Skeletal muscle satellite cell (primary cell): ENCODE results near the gene LRFN5.

Experiments
- H3K27me3 ChIP-seq: 2 replicates; pipeline ENCODE4 v1.7.0; 2013; ENCODE audit warnings: low read length; ENCODE audit not compliant: control insufficient read depth, insufficient read depth
- H3K36me3 ChIP-seq: 2 replicates; pipeline ENCODE4 v1.7.0; 2013; ENCODE audit warnings: mild to moderate bottlenecking, control low read depth, low read length; ENCODE audit not compliant: insufficient read depth
- H3K4me1 ChIP-seq: 2 replicates; pipeline ENCODE4 v1.7.0; 2013; ENCODE audit warnings: low read length; ENCODE audit not compliant: control insufficient read depth, insufficient read depth
- H3K4me2 ChIP-seq: 2 replicates; pipeline ENCODE4 v1.7.0; 2013; ENCODE audit warnings: mild to moderate bottlenecking, low read length
- H3K4me3 ChIP-seq: 2 replicates; pipeline ENCODE4 v1.7.0; 2013; ENCODE audit warnings: low read length
- H3K9ac ChIP-seq: 2 replicates; pipeline ENCODE4 v1.7.0; 2013; ENCODE audit warnings: mild to moderate bottlenecking, low read depth, low read length, moderate library complexity
- H3K9me3 ChIP-seq: replicated peaks from 2 replicates; pipeline ENCODE4 v1.7.0; 2013; ENCODE audit warnings: mild to moderate bottlenecking, control low read depth, low read length

Gene LRFN5

DNA sequence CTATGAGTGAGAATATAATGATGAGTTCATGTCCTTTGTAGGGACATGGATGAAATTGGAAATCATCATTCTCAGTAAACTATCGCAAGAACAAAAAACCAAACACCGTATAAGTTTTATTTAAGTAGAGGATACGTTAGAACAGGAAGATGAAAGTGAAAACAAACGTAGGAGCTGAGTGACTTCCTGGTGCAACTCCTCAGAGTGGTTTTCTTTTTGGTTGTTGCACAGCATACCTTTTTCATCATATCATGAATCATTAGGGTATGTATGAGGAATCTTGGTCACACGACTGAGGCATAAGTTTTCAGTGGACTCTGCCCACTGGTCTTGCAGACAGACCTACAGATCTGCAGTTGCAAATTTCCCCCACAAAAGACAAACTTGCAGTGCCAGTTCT lies 199.0 kb downstream of the LRFN5 start:
- Histone ChIP-seq H3K27me3 (no peaks in the 10 kb centered on the region), H3K4me1 (no peaks in the 10 kb centered on the region), H3K4me3 (no peak overlapping the region), H3K4me2 (no peak overlapping the region), H3K9ac (no peak overlapping the region), H3K9me3 (no peaks in the 10 kb centered on the region), H3K36me3 (no peaks in the 10 kb centered on the region)

- H3K9me3 ChIP-seq: no peaks in the 10 kb centered on the region
- no peak overlapping the region for H3K4me2 ChIP-seq
- H3K4me3 ChIP-seq: no peak overlapping the region
- no peaks in the 10 kb centered on the region for H3K36me3 ChIP-seq
- no peaks in the 10 kb centered on the region for H3K27me3 ChIP-seq
- no peak overlapping the region for H3K9ac ChIP-seq
- no peaks in the 10 kb centered on the region for H3K4me1 ChIP-seq
Measured at GRCh38 chr14:41806366-41806975, 199.8 kb downstream of the LRFN5 start.

GRCh38 chr14:41810362-41810761 lies 203.7 kb downstream of the LRFN5 start:
- Histone ChIP-seq H3K4me2 (no peak overlapping the region), H3K9me3 (no peaks in the 10 kb centered on the region), H3K36me3 (no peaks in the 10 kb centered on the region), H3K4me3 (no peak overlapping the region), H3K9ac (no peak overlapping the region), H3K4me1 (no peaks in the 10 kb centered on the region), H3K27me3 (no peaks in the 10 kb centered on the region)

DNA sequence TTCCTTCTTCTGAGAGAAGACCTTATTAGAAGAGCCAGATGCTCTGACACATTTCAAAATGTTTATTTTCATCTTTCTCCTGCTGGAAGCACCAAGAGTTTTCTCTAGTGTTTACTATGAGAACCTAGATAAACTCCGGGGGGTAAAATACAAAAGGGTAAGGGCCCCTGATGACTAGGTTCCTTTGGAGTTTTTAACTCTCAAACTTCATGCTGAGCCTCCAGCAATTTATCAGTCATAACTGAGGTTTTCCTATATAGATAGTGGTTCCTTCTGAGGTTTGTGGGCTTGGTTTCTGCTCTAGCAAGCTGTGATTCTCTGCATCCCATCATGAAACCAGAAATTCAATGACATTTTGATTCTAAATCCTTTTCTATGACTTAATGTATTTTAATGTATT lies 210.9 kb downstream of the LRFN5 start:
- Histone ChIP-seq H3K9ac (no peak overlapping the region), H3K4me3 (no peak overlapping the region), H3K9me3 (no peaks in the 10 kb centered on the region), H3K27me3 (no peaks in the 10 kb centered on the region), H3K4me1 (no peaks in the 10 kb centered on the region), H3K4me2 (no peak overlapping the region), H3K36me3 (no peaks in the 10 kb centered on the region)

- Histone ChIP-seq H3K4me1 (no peaks in the 10 kb centered on the region), H3K9ac (no peak overlapping the region), H3K36me3 (no peaks in the 10 kb centered on the region), H3K4me3 (no peak overlapping the region), H3K27me3 (no peaks in the 10 kb centered on the region), H3K9me3 (peaks cover 13% of the 10 kb centered on the region), H3K4me2 (no peak overlapping the region)
Measured at GRCh38 chr14:41824441-41824840, 217.8 kb downstream of the LRFN5 start.

- Histone ChIP-seq H3K9ac (no peak overlapping the region), H3K4me1 (no peaks in the 10 kb centered on the region), H3K36me3 (no peaks in the 10 kb centered on the region), H3K27me3 (no peaks in the 10 kb centered on the region), H3K4me3 (no peak overlapping the region), H3K4me2 (no peak overlapping the region), H3K9me3 (peaks cover 13% of the 10 kb centered on the region)
Measured at GRCh38 chr14:41825622-41826021, 218.9 kb downstream of the LRFN5 start.

DNA sequence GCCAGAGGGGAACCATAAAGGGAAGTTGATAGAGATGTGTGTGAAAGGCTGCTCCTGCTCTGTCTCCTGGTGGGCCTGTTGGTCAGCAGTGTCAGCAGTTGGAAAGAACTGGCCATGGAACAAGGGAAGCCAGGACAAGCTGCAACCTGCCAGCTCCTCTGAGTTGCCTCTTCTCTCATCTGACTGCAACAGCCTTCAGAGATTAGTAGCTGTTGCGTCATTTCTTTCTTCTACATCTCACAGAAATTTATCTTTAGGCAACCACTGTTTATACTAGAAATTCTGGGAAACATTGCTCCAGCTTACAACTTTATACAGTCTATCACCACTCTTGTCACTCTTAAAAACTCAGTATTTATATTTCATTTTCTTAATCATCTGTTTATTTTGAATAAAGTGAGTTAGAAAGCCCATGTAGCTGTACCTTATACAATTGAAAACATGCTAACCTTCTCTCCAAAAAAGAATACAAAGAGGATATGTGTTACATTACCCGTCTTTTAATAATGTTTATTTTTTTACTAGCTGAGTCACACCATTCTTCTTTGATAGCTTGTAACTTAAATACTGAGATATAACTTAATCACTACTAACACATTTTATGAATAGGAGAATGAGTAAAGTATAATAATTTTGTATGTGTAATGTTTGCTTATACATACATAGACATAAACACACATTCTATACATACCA lies 224.2 kb downstream of the LRFN5 start:
- Histone ChIP-seq H3K4me2 (no peak overlapping the region), H3K36me3 (no peaks in the 10 kb centered on the region), H3K4me1 (no peaks in the 10 kb centered on the region), H3K4me3 (no peak overlapping the region), H3K9ac (no peak overlapping the region), H3K9me3 (no peaks in the 10 kb centered on the region), H3K27me3 (no peaks in the 10 kb centered on the region)

DNA sequence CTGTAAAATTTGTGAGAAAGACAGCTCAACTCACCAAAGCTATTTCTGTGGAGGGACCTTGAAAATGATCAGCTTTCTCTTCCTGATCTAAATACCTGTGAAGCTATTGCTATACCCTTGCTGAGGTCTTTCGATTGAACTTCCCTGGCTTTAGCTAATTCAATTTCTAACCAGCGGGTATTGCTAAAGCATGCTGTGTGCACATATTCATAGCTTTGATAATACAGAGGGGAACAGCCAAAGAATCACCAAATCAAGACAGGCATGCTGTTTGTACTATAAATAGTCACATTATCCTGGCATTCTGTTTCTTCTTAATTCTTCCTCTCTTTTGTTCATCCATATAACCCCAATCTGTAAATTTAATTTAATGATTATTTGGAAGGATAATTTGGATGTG lies 233.0 kb downstream of the LRFN5 start:
- Histone ChIP-seq H3K36me3 (no peaks in the 10 kb centered on the region), H3K4me1 (no peaks in the 10 kb centered on the region), H3K9me3 (no peaks in the 10 kb centered on the region), H3K4me3 (no peak overlapping the region), H3K9ac (no peak overlapping the region), H3K4me2 (no peak overlapping the region), H3K27me3 (no peaks in the 10 kb centered on the region)

- H3K36me3 ChIP-seq: no peaks in the 10 kb centered on the region
- no peak overlapping the region for H3K4me3 ChIP-seq
- H3K4me2 ChIP-seq: no peak overlapping the region
- no peaks in the 10 kb centered on the region for H3K9me3 ChIP-seq
- H3K4me1 ChIP-seq: no peaks in the 10 kb centered on the region
- no peak overlapping the region for H3K9ac ChIP-seq
- H3K27me3 ChIP-seq: no peaks in the 10 kb centered on the region
Measured at GRCh38 chr14:41859336-41859735, 252.7 kb downstream of the LRFN5 start.

DNA sequence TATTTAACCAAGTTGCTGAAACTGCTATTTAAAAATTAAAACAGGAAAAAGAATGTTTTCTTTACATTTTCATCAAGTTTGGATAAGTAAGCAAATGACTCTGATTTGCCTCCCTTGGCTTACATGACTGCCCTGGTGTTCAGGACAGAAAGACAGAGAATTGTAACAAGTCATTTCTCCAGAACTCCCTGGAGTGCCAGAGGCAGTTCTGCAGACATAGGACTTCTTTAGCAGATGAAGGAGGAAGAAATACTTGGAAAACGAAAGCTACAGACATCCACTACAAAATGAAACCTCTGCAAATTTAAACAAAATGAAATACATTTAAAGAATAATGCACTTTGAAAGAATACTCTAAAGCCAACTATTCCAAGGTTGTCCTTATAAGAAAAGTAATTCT lies 253.9 kb downstream of the LRFN5 start:
- Histone ChIP-seq H3K4me3 (no peak overlapping the region), H3K9me3 (no peaks in the 10 kb centered on the region), H3K4me1 (no peaks in the 10 kb centered on the region), H3K4me2 (no peak overlapping the region), H3K9ac (no peak overlapping the region), H3K27me3 (no peaks in the 10 kb centered on the region), H3K36me3 (no peaks in the 10 kb centered on the region)

GRCh38 chr14:41865894-41866293 lies 259.2 kb downstream of the LRFN5 start:
- H3K9me3 ChIP-seq: peaks cover 4% of the 10 kb centered on the region
- no peaks in the 10 kb centered on the region for H3K36me3 ChIP-seq
- H3K4me3 ChIP-seq: no peak overlapping the region
- no peaks in the 10 kb centered on the region for H3K27me3 ChIP-seq
- no peak overlapping the region for H3K4me2 ChIP-seq
- H3K4me1 ChIP-seq: no peaks in the 10 kb centered on the region
- H3K9ac ChIP-seq: no peak overlapping the region

DNA sequence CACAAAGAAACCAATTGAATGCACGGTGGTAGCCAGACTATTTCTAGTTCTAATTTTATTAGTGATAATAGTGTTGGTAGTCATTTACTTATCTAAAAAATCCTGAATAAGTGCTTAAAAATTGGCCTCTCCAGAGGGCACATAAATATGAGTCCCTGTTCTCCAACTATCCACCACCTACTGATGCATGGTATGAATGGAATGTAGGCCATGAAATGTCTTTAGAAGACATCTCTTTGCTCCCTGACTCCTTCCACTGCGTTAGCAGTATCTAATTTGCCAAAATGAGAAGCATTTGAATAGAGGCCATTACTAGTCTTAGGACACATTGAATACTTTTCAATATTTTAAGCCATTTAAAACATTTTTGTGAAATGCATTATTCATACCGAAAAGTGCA lies 261.7 kb downstream of the LRFN5 start:
- no peaks in the 10 kb centered on the region for H3K27me3 ChIP-seq
- H3K36me3 ChIP-seq: no peaks in the 10 kb centered on the region
- H3K4me1 ChIP-seq: no peaks in the 10 kb centered on the region
- no peak overlapping the region for H3K4me2 ChIP-seq
- no peak overlapping the region for H3K4me3 ChIP-seq
- H3K9me3 ChIP-seq: peaks cover 4% of the 10 kb centered on the region
- H3K9ac ChIP-seq: no peak overlapping the region
